Measurements from ENCODE around the gene TUT4.

TUT4 gene

DNA sequence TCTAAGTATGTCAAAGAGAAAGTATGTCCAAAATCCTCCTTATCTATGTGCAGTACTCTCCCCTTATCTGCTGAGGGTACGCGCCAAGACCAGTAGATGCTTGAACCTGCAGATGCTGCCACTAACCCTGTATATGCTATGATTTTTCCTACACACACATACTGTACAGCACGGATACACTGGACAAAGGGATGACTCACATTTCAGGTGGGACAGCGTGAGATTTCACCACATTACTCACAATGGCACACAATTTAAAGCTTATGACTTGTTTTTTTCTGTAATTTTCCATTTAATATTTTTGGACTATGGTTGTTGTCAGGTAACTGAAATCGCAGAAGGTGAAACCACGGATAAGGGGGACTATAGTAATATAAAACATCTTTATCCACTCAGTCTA is 152.8 kb downstream of the TUT4 start:
- DNase-seq: no peak

DNA sequence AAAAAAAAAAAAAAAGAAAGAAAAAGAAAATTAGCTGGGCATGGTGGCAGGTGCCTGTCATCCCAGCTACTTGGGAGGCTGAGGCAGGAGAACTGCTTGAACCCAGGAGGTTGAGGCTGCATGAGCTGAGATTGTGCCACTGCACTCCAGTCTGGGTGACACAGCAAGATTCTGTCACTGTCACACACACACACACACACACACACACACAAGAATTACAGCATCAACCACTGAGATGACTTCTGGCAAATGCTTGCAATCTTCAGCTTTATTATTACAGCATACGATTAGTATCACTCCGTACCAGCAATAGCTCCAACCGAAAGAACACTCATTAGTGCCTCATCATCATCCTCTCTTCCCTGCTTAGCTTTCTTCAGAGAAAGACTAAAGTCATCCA is 153.3 kb downstream of the TUT4 start:
- DNase-seq: no peak

DNA sequence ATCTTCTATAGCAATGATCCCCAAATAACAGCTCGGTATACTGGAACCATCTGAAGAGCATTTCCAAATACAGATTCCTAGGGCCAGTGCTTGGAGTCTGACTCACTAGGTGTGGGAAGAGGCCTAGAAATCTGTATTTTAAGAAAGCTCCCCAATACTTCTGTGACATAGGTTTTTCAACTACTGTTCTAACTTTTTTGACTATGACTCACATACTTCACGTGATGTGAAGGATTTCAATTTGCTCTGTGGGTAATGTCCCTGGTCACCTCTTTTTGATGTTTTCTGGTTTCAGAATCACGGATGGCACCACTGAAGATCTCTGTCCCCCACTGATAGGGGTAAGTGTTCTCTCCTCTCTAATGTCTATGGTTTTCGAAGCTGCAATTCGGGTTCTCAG is 159.7 kb downstream of the TUT4 start:
- DNase-seq: no peak

DNA sequence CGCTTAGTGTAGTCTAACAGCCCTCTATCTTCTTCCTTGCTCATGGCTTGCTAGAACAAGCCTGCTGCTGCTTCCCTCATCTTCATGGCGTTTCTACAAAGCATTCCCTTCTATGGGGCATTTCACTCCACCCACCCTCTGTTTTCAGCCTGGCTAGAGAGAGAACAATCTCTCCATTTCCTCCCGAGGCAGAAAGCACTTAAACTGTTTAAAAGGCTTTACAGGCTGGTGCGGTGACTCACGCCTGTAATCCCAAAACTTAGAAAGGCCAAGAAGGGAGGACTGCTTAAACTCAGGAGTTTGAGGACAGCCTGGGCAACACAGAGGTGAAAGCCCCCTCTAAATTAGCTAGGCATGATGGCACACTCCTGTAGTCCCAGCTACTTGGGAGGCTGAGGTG is 166.4 kb downstream of the TUT4 start:
- no peak for DNase-seq

DNA sequence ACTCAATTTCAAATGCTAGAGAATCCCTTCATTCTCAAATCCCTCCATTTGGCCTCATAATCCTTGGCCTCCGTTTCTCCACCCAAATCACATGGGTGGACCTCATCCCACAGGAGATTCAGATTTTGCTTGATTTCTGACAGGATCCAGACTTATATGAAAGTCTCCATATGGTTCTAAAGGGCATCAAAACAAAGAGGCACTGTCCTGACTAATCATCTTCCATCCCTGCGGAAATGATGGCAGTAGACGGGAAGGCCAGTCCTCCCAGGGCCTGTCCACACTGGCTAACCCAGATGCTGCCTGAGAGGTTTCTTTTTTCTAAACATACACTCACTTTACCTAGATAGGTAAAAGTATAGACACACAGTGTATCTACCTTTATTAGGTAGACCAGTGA is 167.5 kb downstream of the TUT4 start:
- no peak for DNase-seq
